Liver (tissue), 9 donors: ENCODE data around the gene CSNK1G2. TPM values are rescaled to one million over a fixed set of nuclear protein-coding genes. Genes with fewer than 3 reads are reported as not detected.

Experiments
- DNase-seq: peaks from one replicate; pipeline ENCODE4 v3.0.0-alpha.2; 2017; ENCODE audit warnings: low spot score
- H3K27ac ChIP-seq, 2 donors: one replicate each; pipeline ENCODE4 v1.7.0; 2013; ENCODE audit warnings: inconsistent platforms in 2 of 2, low read length in 2 of 2, control low read depth in 1 of 2, low read depth in 1 of 2, mild to moderate bottlenecking in 1 of 2
- H3K27me3 ChIP-seq, 4 donors: one replicate each; pipeline versions ENCODE4 v1.6.1 to v1.7.0; 2013; ENCODE audit warnings: low read length in 3 of 4, inconsistent platforms in 1 of 4, mild to moderate bottlenecking in 1 of 4, moderate library complexity in 1 of 4; ENCODE audit not compliant: control insufficient read depth in 4 of 4, insufficient read depth in 4 of 4
- H3K36me3 ChIP-seq, 4 donors: one replicate each; pipeline versions ENCODE4 v1.6.1 to v1.7.0; 2013; ENCODE audit warnings: low read length in 3 of 4, mild to moderate bottlenecking in 3 of 4, low read depth in 1 of 4, moderate library complexity in 1 of 4; ENCODE audit not compliant: control insufficient read depth in 4 of 4, insufficient read depth in 3 of 4
- H3K4me1 ChIP-seq, 4 donors: one replicate each; pipeline versions ENCODE4 v1.6.1 to v1.7.0; 2013; ENCODE audit warnings: low read length in 3 of 4, mild to moderate bottlenecking in 3 of 4, moderate library complexity in 1 of 4; ENCODE audit not compliant: control insufficient read depth in 4 of 4, insufficient read depth in 4 of 4
- H3K4me3 ChIP-seq, 3 donors: one replicate each; pipeline versions ENCODE4 v1.6.1 to v1.7.0; 2013; ENCODE audit warnings: low read length in 3 of 3, control low read depth in 1 of 3, low read depth in 1 of 3, mild to moderate bottlenecking in 1 of 3
- H3K9ac ChIP-seq, 2 donors: one replicate each; pipeline ENCODE4 v1.7.0; 2013; ENCODE audit warnings: low read length in 2 of 2, mild to moderate bottlenecking in 2 of 2, moderate library complexity in 2 of 2, control low read depth in 1 of 2, low read depth in 1 of 2
- H3K9me3 ChIP-seq, 4 donors: one replicate each; pipeline versions ENCODE4 v1.6.1 to v1.7.0; 2013; ENCODE audit warnings: low read length in 3 of 4; ENCODE audit not compliant: control insufficient read depth in 4 of 4
- ATF3 ChIP-seq: IDR thresholded peaks from 2 replicates; pipeline ENCODE4 v1.6.1; 2016; ENCODE audit warnings: antibody characterized with exemption
- CTCF ChIP-seq: fragments of 150-350 bp; IDR thresholded peaks from 2 replicates; pipeline ENCODE4 v1.5.1; 2017; ENCODE audit warnings: improper control_type of control experiment, low read depth, low read length; ENCODE audit not compliant: missing input control
- EGR1 ChIP-seq, 2 donors: IDR thresholded peaks; 2 replicates each; pipeline ENCODE4 v1.6.1; 2016 to 2018; ENCODE audit warnings: antibody characterized with exemption in 2 of 2, low read depth in 2 of 2
- FOXA1 ChIP-seq: IDR thresholded peaks from 2 replicates; pipeline ENCODE4 v1.6.1; 2016; ENCODE audit warnings: antibody characterized with exemption
- FOXA2 ChIP-seq: IDR thresholded peaks from 2 replicates; pipeline ENCODE4 v1.6.1; 2016; ENCODE audit warnings: antibody characterized with exemption
- GABPA ChIP-seq, 2 donors: IDR thresholded peaks in 1 of 2; conservative IDR thresholded peaks in 1 of 2; 2 replicates each; pipeline ENCODE4 v1.6.1; 2016; ENCODE audit warnings: antibody characterized with exemption in 2 of 2, mild to moderate bottlenecking in 1 of 2, moderate library complexity in 1 of 2
- HNF4A ChIP-seq, 2 donors: conservative IDR thresholded peaks; 2 replicates each; pipeline ENCODE4 v1.6.1; 2016; ENCODE audit warnings: antibody characterized with exemption in 2 of 2, mild to moderate bottlenecking in 2 of 2
- HNF4G ChIP-seq: IDR thresholded peaks from 2 replicates; pipeline ENCODE4 v1.6.1; 2016; ENCODE audit warnings: antibody characterized with exemption
- JUND ChIP-seq, 2 donors: IDR thresholded peaks; 2 replicates each; pipeline ENCODE4 v1.6.1; 2016; ENCODE audit warnings: antibody characterized with exemption in 2 of 2
- MAX ChIP-seq: IDR thresholded peaks from 2 replicates; pipeline ENCODE4 v1.6.1; 2016; ENCODE audit warnings: antibody characterized with exemption
- NR2F2 ChIP-seq: IDR thresholded peaks from 2 replicates; pipeline ENCODE4 v1.6.1; 2016; ENCODE audit warnings: antibody characterized with exemption
- RAD21 ChIP-seq, 2 donors: IDR thresholded peaks; 2 replicates each; pipeline ENCODE4 v1.6.1; 2016; ENCODE audit warnings: antibody characterized with exemption in 2 of 2, mild to moderate bottlenecking in 2 of 2
- REST ChIP-seq: IDR thresholded peaks from 2 replicates; pipeline ENCODE4 v1.6.1; 2016; ENCODE audit warnings: antibody characterized with exemption, mild to moderate bottlenecking
- RXRA ChIP-seq, 2 donors: IDR thresholded peaks; 2 replicates each; pipeline ENCODE4 v1.6.1; 2017 to 2018; ENCODE audit warnings: antibody characterized with exemption in 2 of 2, mild to moderate bottlenecking in 1 of 2
- SP1 ChIP-seq: IDR thresholded peaks from 2 replicates; pipeline ENCODE4 v1.6.1; 2018; ENCODE audit warnings: antibody characterized with exemption, mild to moderate bottlenecking
- TAF1 ChIP-seq: conservative IDR thresholded peaks from 2 replicates; pipeline ENCODE4 v1.6.1; 2016; ENCODE audit warnings: antibody characterized with exemption, mild to moderate bottlenecking
- YY1 ChIP-seq: IDR thresholded peaks from 2 replicates; pipeline ENCODE4 v1.6.1; 2016; ENCODE audit warnings: antibody characterized with exemption, mild to moderate bottlenecking
- ZBTB33 ChIP-seq: IDR thresholded peaks from 2 replicates; pipeline ENCODE4 v1.6.1; 2016; ENCODE audit warnings: antibody characterized with exemption
- WGBS: extraction: QIAGEN DNeasy Blood & Tissue Kit; methylation state at CpG from one replicate; pipeline ENCODE4 v1.1.7; 2013; 5-methylcytosine and 5-hydroxymethylcytosine counted together
- polyA plus RNA-seq, 2 donors: library from polyadenylated mRNA; stranded (reverse) in 1 of 2; unstranded in 1 of 2; fragments of 200-250 nt in 1 of 2; fragments of >200 nt in 1 of 2; fragmentation: Nextera tagmentation in 1 of 2; extraction: Ambion mirVana in 1 of 2; gene quantifications; one replicate each; pipeline versions ENCODE4 v1.2.1 to v1.2.3, GENCODE V29; 2013 to 2015
- total RNA-seq, 2 donors: library from RNA; depleted of rRNA; stranded (reverse); fragments of >200 nt; gene quantifications; one replicate each; pipeline ENCODE4 v1.2.3, GENCODE V29; 2014
- donor health status: healthy.
- donor health status: healthy.
- donor health status: healthy.
- donor health status: healthy.
- donor health status: healthy.

CSNK1G2 gene
- total and polyA plus RNA-seq, 4 donors = 3.5 to 30.6 (median 23.9) TPM

- Histone ChIP-seq H3K4me1 (no peaks in the 10 kb centered on the region), H3K9ac (no peak overlapping the region), H3K27me3 (no peaks in the 10 kb centered on the region), H3K36me3 (peaks cover 0 to 10% (median 2%) of the 10 kb centered on the region in 4 donors), H3K27ac (no peak overlapping the region), H3K9me3 (no peaks in the 10 kb centered on the region), H3K4me3 (no peak overlapping the region)
- 96% methylated on average over 15 of the region's 15 CpGs for WGBS
- TF ChIP-seq HNF4A (conservative IDR thresholded peaks at IDR 0.05) = no peak
- no peak for TF ChIP-seq MAX
- no peak for TF ChIP-seq GABPA (IDR thresholded peaks at IDR 0.05 in 1 of 2, conservative IDR thresholded peaks at IDR 0.05 in 1 of 2)
- TF ChIP-seq FOXA1 = no peak
- TF ChIP-seq SP1 = no peak
- no peak for TF ChIP-seq RAD21 (IDR thresholded peaks at IDR 0.05)
- TF ChIP-seq CTCF = no peak
- no peak for TF ChIP-seq JUND (IDR thresholded peaks at IDR 0.05)
- no peak for TF ChIP-seq EGR1 (IDR thresholded peaks at IDR 0.05; ENCODE audit: low read depth in 2 of 2)
- no peak for TF ChIP-seq FOXA2
- TF ChIP-seq YY1 = no peak
- TF ChIP-seq NR2F2 = no peak
- TF ChIP-seq TAF1 = no peak
- DNase-seq = no peak
Observed at GRCh38 chr19:1954532-1954933, 13.6 kb downstream of the CSNK1G2 start.

GRCh38 chr19:1955171-1956121, 14.5 kb downstream of the CSNK1G2 start:
- Histone ChIP-seq H3K36me3 (peaks cover 0 to 10% (median 2%) of the 10 kb centered on the region in 4 donors), H3K27ac (no peak overlapping the region), H3K4me3 (no peak overlapping the region), H3K9me3 (no peaks in the 10 kb centered on the region), H3K9ac (no peak overlapping the region), H3K4me1 (peaks cover 0 to 2% (median 0%) of the 10 kb centered on the region in 4 donors), H3K27me3 (no peaks in the 10 kb centered on the region)
- TF ChIP-seq JUND (IDR thresholded peaks at IDR 0.05) = no peak
- no peak for TF ChIP-seq MAX
- no peak for TF ChIP-seq RAD21 (IDR thresholded peaks at IDR 0.05)
- no peak for TF ChIP-seq FOXA1
- TF ChIP-seq NR2F2 = no peak
- no peak for TF ChIP-seq YY1
- TF ChIP-seq GABPA (IDR thresholded peaks at IDR 0.05 in 1 of 2, conservative IDR thresholded peaks at IDR 0.05 in 1 of 2) = no peak
- no peak for TF ChIP-seq CTCF
- TF ChIP-seq HNF4G = no peak
- no peak for TF ChIP-seq RXRA (IDR thresholded peaks at IDR 0.05)
- no peak for TF ChIP-seq TAF1
- TF ChIP-seq FOXA2 = no peak
- TF ChIP-seq HNF4A (conservative IDR thresholded peaks at IDR 0.05) = no peak
- TF ChIP-seq SP1 = no peak
- no peak for TF ChIP-seq ATF3
- no peak for TF ChIP-seq ZBTB33
- no peak for TF ChIP-seq EGR1 (IDR thresholded peaks at IDR 0.05; ENCODE audit: low read depth in 2 of 2)
- no peak for TF ChIP-seq REST
- WGBS = 85% methylated on average over 51 of the region's 51 CpGs
- no peak for DNase-seq
